OCI-LY7 (cell line): Measurements from ENCODE around the gene IFI27L1. TPM values are rescaled to one million over a fixed set of nuclear protein-coding genes. Genes with fewer than 3 reads are reported as not detected.

ENCODE experiments used
- BruUV-seq: library from RNA; stranded (reverse); fragments of 400-500 nt; replicated peaks from 2 replicates; lab custom pipeline; 2021; lab: Mats Ljungman, UMichigan
- CTCF ChIA-PET: fragments of 300-600 bp; sonication (Branson Sonifier 250); formaldehyde crosslinking; loops from one replicate; lab custom pipeline; 2022; ENCODE audit warnings: antibody characterized with exemption; ENCODE audit not compliant: unreplicated experiment; lab: Charles Lee
- POLR2A ChIA-PET: fragments of 300-600 bp; sonication (Branson Sonifier 250); formaldehyde crosslinking; loops from one replicate; lab custom pipeline; 2022; ENCODE audit warnings: antibody characterized with exemption; lab: Charles Lee
- DNase-seq: peaks from one replicate; pipeline ENCODE4 v3.0.0-alpha.2; 2015; ENCODE audit warnings: low spot score
- H2AFZ ChIP-seq: fragments of 200-600 bp; sonication (generic), shearing (Covaris generic); 2 replicates; pipeline ENCODE4 v1.6.1; 2014; ENCODE audit warnings: mild to moderate bottlenecking, antibody characterized with exemption, low read length, moderate library complexity
- H3K27ac ChIP-seq: fragments of 200-600 bp; sonication (generic); 2 replicates; pipeline ENCODE4 v1.5.1; 2014; ENCODE audit warnings: mixed run types, low read depth, mild to moderate bottlenecking, moderate library complexity, low read length, inconsistent platforms; ENCODE audit not compliant: poor library complexity, severe bottlenecking
- H3K36me3 ChIP-seq: fragments of 200-600 bp; sonication (generic); 2 replicates; pipeline ENCODE4 v1.6.1; 2014; ENCODE audit warnings: mild to moderate bottlenecking, antibody characterized with exemption, low read length, moderate library complexity, mixed read lengths; ENCODE audit not compliant: insufficient read depth
- H3K4me1 ChIP-seq: fragments of 200-600 bp; sonication (generic); 2 replicates; pipeline ENCODE4 v1.5.1; 2014; ENCODE audit warnings: mild to moderate bottlenecking, low read length; ENCODE audit not compliant: insufficient read depth, poor library complexity, severe bottlenecking
- H3K4me2 ChIP-seq: fragments of 200-600 bp; sonication (generic); 2 replicates; pipeline ENCODE4 v1.6.1; 2014; ENCODE audit warnings: mild to moderate bottlenecking, low read length
- H3K4me3 ChIP-seq: fragments of 200-600 bp; sonication (generic); 2 replicates; pipeline ENCODE4 v1.5.1; 2014; ENCODE audit warnings: mild to moderate bottlenecking, low read depth, low read length; ENCODE audit not compliant: poor library complexity, severe bottlenecking
- H3K79me2 ChIP-seq: fragments of 200-600 bp; sonication (generic); 2 replicates; pipeline ENCODE4 v1.6.1; 2016; ENCODE audit warnings: low read depth, mild to moderate bottlenecking, low read length, moderate library complexity, mixed read lengths; ENCODE audit not compliant: insufficient read depth
- H3K9me2 ChIP-seq: fragments of 200-600 bp; sonication (generic); 2 replicates; pipeline ENCODE4 v1.6.1; 2016; ENCODE audit warnings: mild to moderate bottlenecking, low read length, mixed read lengths; ENCODE audit not compliant: insufficient read depth
- H3K9me3 ChIP-seq: fragments of 200-600 bp; sonication (generic); 2 replicates; pipeline ENCODE4 v1.6.1; 2014; ENCODE audit warnings: mild to moderate bottlenecking, mixed run types, low read length, mixed read lengths
- H4K20me1 ChIP-seq: fragments of 200-600 bp; sonication (generic); 2 replicates; pipeline ENCODE4 v1.6.1; 2014; ENCODE audit warnings: mild to moderate bottlenecking, antibody characterized with exemption, low read length, moderate library complexity, mixed read lengths; ENCODE audit not compliant: insufficient read depth
- CTCF ChIP-seq: fragments of 200-600 bp; sonication (generic); conservative IDR thresholded peaks from 2 replicates; pipeline ENCODE4 v1.5.1; 2014; ENCODE audit warnings: mild to moderate bottlenecking, antibody characterized with exemption, low read length, moderate library complexity, mixed read lengths
- EZH2phosphoT487 ChIP-seq: fragments of 200-600 bp; sonication (generic); IDR thresholded peaks from 2 replicates; pipeline ENCODE4 v1.6.1; 2018; ENCODE audit warnings: low read depth, borderline replicate concordance, mild to moderate bottlenecking, mixed run types, antibody characterized with exemption, low read length, moderate library complexity, mixed read lengths
- intact Hi-C: fragments of 100-400 bp; cut with micrococcal nuclease; formaldehyde crosslinking; loops from one replicate; pipeline ENCODE4 v1.10.0; 2022; ENCODE audit not compliant: unreplicated experiment
- total RNA-seq, 2 experiments: library from RNA; depleted of rRNA in 1 of 2; stranded (reverse); fragments of >200 nt in 1 of 2; shearing (Covaris generic) in 1 of 2; gene quantifications; 2 replicates each; pipeline ENCODE4 v1.2.3, GENCODE V29; 2014 to 2022

IFI27L1 gene
- total RNA-seq, 2 experiments from 2014 or later, result 49.0 to 61.5 TPM

DNA sequence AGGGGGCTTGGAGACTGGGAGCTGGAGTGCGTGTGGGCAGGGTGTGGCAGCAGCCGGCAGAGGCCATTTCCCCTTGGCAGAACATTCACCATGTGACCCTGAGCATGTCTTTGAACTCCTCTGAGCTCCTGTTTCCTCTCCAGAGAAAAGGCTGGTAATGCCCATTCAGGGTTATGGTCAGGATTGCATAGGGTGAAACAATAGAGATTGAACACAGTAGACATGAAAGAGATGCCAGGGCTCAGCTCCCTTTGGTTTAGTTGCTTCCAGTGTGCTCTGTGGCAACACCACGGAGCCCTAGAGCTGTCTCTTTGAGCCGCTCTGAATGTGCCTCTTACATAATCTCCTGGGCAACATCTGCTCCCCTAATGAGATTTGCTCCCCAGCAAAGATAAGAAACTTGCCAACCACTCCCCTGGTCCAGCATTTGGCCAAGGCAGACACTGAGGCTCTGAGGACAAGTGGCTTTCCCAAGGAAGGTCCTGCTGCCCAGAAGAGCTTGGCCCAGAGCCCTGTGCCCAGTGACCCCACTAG is 34.0 kb downstream of the IFI27L1 start:
- no TSS peak for BruUV-seq
- TF ChIP-seq EZH2phosphoT487 (no peak), CTCF (no peak)

GRCh38 chr14:94115631-94116030 is 34.5 kb downstream of the IFI27L1 start:
- DNase-seq, result no peak
- Histone ChIP-seq H3K9me2 (no peaks in the 10 kb centered on the region), H3K4me1 (no peaks in the 10 kb centered on the region), H3K4me3 (no peak overlapping the region), H2AFZ (no peak overlapping the region), H3K36me3 (no peaks in the 10 kb centered on the region), H3K27ac (no peak overlapping the region), H3K79me2 (no peaks in the 10 kb centered on the region), H3K4me2 (no peak overlapping the region), H3K9me3 (no peaks in the 10 kb centered on the region), H4K20me1 (no peaks in the 10 kb centered on the region)
- TF ChIP-seq CTCF (no peak), EZH2phosphoT487 (no peak)
- ChIA-PET POLR2A (interaction anchor here (1.2 kb wide), 1 partner anchor 16 kb away, joined by 3 read pairs; no protein-coding TSS in a partner anchor), CTCF (no interaction called here)
- no TSS peak for BruUV-seq
- intact Hi-C loops, result no loop called here

More for the DNA sequence above, 34.0 kb downstream of the IFI27L1 start:
- intact Hi-C loops, result no loop called here
- ChIA-PET CTCF (no interaction called here), POLR2A (interaction anchor here (0.7 to 1.2 kb wide), 3 partner anchors 15 to 1514 kb away, joined by 3 read pairs; no protein-coding TSS in a partner anchor)
- no peak overlapping the region for H3K4me3 ChIP-seq
- H3K4me1 ChIP-seq, result no peaks in the 10 kb centered on the region
- H3K27ac ChIP-seq, result no peak overlapping the region
- no peaks in the 10 kb centered on the region for H3K9me3 ChIP-seq
- no peak overlapping the region for H2AFZ ChIP-seq
- H4K20me1 ChIP-seq, result no peaks in the 10 kb centered on the region
- H3K79me2 ChIP-seq, result no peaks in the 10 kb centered on the region
- DNase-seq, result no peak
- no peaks in the 10 kb centered on the region for H3K9me2 ChIP-seq
- no peak overlapping the region for H3K4me2 ChIP-seq
- H3K36me3 ChIP-seq, result no peaks in the 10 kb centered on the region

DNA sequence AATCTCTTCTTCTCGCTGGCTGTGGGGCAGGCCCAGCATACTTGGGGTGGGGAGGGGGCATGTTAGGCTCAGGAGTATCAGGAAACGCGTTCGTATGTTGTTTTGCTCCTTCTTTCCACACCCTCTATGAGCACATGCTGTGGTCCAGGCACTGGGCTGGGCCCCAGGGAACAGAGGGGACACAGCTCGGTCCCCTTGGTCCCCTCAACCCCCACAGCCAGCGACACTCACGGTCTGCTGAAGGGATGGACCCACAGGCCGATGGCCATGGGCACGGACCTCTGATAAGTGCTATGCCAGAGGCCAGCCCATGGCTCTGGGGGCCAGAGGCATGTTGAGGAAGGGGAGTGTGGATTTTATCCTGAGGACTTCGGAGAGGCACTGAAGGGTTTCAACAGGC is 35.6 kb downstream of the IFI27L1 start:
- H3K4me1 ChIP-seq, result no peaks in the 10 kb centered on the region
- BruUV-seq, result no TSS peak
- ChIA-PET POLR2A (no interaction called here), CTCF (no interaction called here)
- H3K79me2 ChIP-seq, result no peaks in the 10 kb centered on the region
- intact Hi-C loops, result no loop called here
- no peak overlapping the region for H3K27ac ChIP-seq
- no peak overlapping the region for H2AFZ ChIP-seq
- H3K4me3 ChIP-seq, result no peak overlapping the region
- H3K4me2 ChIP-seq, result no peak overlapping the region
- H3K36me3 ChIP-seq, result no peaks in the 10 kb centered on the region
- DNase-seq, result no peak
- no peak for TF ChIP-seq EZH2phosphoT487
- TF ChIP-seq CTCF, result no peak
- H3K9me3 ChIP-seq, result no peaks in the 10 kb centered on the region
- H3K9me2 ChIP-seq, result no peaks in the 10 kb centered on the region
- no peaks in the 10 kb centered on the region for H4K20me1 ChIP-seq
